ENCODE results near the gene WNT11. TPM values are rescaled to one million over a fixed set of nuclear protein-coding genes. Genes with fewer than 3 reads are reported as not detected.

The WNT11 gene
- total RNA-seq, 1 experiment from 2014 or later, result 0.40 TPM

DNA sequence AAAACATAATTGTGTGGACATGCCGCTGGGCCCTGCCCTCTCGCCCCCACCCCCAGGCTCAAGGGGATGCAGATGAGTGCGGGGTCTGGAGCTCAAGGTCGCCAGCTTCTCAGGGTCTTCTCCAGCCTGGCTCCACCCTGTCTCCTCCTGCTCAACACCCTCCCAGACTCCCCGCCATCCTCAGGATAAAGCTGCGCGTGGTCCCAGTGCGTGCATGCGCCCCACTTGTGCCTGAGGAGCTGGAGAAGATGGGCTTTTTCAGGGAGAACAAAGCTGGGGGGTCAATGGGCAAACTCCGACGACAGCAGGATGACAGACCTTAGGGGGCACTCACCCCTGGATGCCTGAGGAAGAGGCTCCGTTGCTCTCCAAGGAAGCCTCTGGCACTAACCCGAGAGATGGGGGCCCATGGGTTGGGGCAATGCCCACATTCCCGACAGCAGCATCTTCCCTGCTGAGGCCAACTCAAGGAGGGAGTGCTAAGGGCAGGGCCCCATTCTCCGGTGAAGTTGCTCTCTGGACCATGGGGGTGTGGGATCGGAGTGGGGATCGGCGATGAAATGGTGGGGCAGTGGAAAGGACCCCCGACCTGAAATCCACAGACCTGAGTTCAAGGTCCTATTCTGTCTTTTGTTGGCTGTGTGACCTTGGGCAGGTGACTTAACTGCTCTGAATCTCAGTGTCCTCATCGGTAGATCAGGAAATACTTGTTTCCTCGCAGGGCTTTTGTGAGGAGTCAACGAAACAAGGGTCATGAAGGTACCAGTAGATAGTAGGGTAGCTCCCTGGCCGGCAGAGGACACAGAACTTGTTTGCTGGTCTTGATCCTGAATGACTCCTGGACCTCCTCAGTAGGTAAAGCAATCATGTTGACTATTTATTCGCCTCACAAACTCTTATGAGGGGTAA, 47.7 kb downstream of the WNT11 start:
- POLR2A ChIA-PET (ENCODE audit: unreplicated experiment), result no interaction called here
- BruUV-seq (replicated peaks), result no TSS peak
- H4K20me1 ChIP-seq (ENCODE audit: low read length), result no peaks in the 10 kb centered on the region

DNA sequence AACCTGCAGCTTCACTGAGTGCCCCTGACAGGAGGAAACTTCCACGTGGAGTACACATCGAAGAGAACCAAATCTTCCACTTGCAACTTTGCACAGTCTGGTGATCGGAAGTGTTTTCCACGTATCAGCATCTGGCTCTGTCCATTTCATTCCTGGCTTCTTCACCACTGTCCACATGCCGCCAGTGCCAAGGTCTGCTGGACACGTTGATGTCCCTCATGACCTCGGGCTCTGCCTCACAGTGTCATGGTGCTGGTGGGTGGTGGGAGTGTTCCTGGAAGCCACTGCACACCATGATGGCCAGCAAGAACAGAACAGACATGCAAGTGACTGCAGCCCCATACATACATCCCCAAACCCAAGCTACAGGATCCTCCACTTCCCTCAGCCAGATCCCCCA, 48.4 kb downstream of the WNT11 start:
- Histone ChIP-seq H2AFZ (ENCODE audit: low read length) (no peak overlapping the region), H3K9me3 (ENCODE audit: low read length) (no peaks in the 10 kb centered on the region), H3K27ac (ENCODE audit: low read length) (no peak overlapping the region), H3K4me1 (ENCODE audit: insufficient read depth, low read length) (peaks cover 10% of the 10 kb centered on the region), H3K36me3 (ENCODE audit: low read depth, low read length) (no peaks in the 10 kb centered on the region), H4K20me1 (ENCODE audit: low read length) (no peaks in the 10 kb centered on the region), H3K9me2 (replicated peaks; ENCODE audit: low read length) (no peaks in the 10 kb centered on the region), H3K4me2 (ENCODE audit: low read length) (no peak overlapping the region), H3K4me3 (ENCODE audit: low read length) (no peak overlapping the region), H3K9ac (ENCODE audit: low read length) (no peak overlapping the region), H3K79me2 (ENCODE audit: low read length) (no peaks in the 10 kb centered on the region), H3F3A (ENCODE audit: low read length, unreplicated experiment) (no peaks in the 10 kb centered on the region), H3K27me3 (ENCODE audit: low read length) (no peaks in the 10 kb centered on the region)
- ATAC-seq (no peak), DNase-seq (no peak)
- BruUV-seq (replicated peaks), result no TSS peak
- TF ChIP-seq, protein P1, sequence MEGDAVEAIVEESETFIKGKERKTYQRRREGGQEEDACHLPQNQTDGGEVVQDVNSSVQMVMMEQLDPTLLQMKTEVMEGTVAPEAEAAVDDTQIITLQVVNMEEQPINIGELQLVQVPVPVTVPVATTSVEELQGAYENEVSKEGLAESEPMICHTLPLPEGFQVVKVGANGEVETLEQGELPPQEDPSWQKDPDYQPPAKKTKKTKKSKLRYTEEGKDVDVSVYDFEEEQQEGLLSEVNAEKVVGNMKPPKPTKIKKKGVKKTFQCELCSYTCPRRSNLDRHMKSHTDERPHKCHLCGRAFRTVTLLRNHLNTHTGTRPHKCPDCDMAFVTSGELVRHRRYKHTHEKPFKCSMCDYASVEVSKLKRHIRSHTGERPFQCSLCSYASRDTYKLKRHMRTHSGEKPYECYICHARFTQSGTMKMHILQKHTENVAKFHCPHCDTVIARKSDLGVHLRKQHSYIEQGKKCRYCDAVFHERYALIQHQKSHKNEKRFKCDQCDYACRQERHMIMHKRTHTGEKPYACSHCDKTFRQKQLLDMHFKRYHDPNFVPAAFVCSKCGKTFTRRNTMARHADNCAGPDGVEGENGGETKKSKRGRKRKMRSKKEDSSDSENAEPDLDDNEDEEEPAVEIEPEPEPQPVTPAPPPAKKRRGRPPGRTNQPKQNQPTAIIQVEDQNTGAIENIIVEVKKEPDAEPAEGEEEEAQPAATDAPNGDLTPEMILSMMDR (conservative IDR thresholded peaks at IDR 0.05; ENCODE audit: low read depth, low read length), result no peak
- TF ChIP-seq EZH2phosphoT487 (IDR thresholded peaks at IDR 0.05; ENCODE audit: borderline replicate concordance, low read length), result no peak
- TF ChIP-seq EZH2 (IDR thresholded peaks at IDR 0.05; ENCODE audit: low read length, unreplicated experiment), result no peak
- intact Hi-C loops (cut with micrococcal nuclease), result no loop called here
- POLR2A ChIA-PET (ENCODE audit: unreplicated experiment), result no interaction called here
- CTCF ChIA-PET, result no interaction called here

More for the DNA sequence above, 47.7 kb downstream of the WNT11 start:
- no peak overlapping the region for H3K4me2 ChIP-seq (ENCODE audit: low read length)
- no peaks in the 10 kb centered on the region for H3K36me3 ChIP-seq (ENCODE audit: low read depth, low read length)
- TF ChIP-seq, protein P1 (conservative IDR thresholded peaks at IDR 0.05; ENCODE audit: low read depth, low read length), result no peak
- TF ChIP-seq EZH2 (IDR thresholded peaks at IDR 0.05; ENCODE audit: low read length, unreplicated experiment), result no peak
- TF ChIP-seq EZH2phosphoT487 (IDR thresholded peaks at IDR 0.05; ENCODE audit: borderline replicate concordance, low read length), result no peak
- no peaks in the 10 kb centered on the region for H3K9me3 ChIP-seq (ENCODE audit: low read length)
- H3K79me2 ChIP-seq (ENCODE audit: low read length), result no peaks in the 10 kb centered on the region
- H3K9me2 ChIP-seq (replicated peaks; ENCODE audit: low read length), result no peaks in the 10 kb centered on the region
- no peak overlapping the region for H3K4me3 ChIP-seq (ENCODE audit: low read length)
- H2AFZ ChIP-seq (ENCODE audit: low read length), result no peak overlapping the region
- intact Hi-C loops (cut with micrococcal nuclease), result no loop called here
- ATAC-seq, result no peak
- H3K9ac ChIP-seq (ENCODE audit: low read length), result no peak overlapping the region
- CTCF ChIA-PET, result interaction anchor here (0.6 kb wide), 1 partner anchor 266 kb away, joined by 3 read pairs; no protein-coding TSS in a partner anchor
- no peak for DNase-seq
- peaks cover 2% of the 10 kb centered on the region; the same call in 1 of the 2 replicates for H3K4me1 ChIP-seq (ENCODE audit: insufficient read depth, low read length)
- no peak overlapping the region for H3K27ac ChIP-seq (ENCODE audit: low read length)
- no peaks in the 10 kb centered on the region for H3F3A ChIP-seq (ENCODE audit: low read length, unreplicated experiment)
- no peaks in the 10 kb centered on the region for H3K27me3 ChIP-seq (ENCODE audit: low read length)

DNA sequence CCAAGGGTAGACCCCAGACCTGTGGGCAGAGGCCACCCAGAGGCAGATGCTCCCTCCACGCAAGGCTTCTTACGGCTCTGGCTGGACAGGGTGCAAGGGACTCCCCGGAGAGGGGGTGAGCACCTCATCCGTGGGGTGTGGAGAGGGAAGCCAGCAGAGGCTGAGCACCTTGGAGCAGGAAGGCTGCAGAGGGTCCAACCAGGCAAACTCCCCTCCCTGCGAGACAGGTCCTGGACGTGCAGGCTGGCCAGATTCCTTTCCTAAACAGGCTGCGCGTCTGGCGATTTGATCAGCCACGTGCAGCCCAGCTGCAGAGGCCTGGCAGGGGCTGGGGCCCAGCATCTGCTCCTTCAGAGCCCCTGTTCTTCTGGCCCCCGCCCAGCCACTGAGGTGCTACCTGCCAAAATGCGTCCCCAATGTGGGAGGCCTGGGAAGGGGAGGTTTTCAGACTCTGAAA, 49.3 kb downstream of the WNT11 start:
- peaks cover 18% of the 10 kb centered on the region for H3K4me1 ChIP-seq (ENCODE audit: insufficient read depth, low read length)
- ChIA-PET POLR2A (ENCODE audit: unreplicated experiment) (no interaction called here), CTCF (no interaction called here)
- no peak overlapping the region for H2AFZ ChIP-seq (ENCODE audit: low read length)
- H3K27me3 ChIP-seq (ENCODE audit: low read length), result no peaks in the 10 kb centered on the region
- BruUV-seq (replicated peaks), result no TSS peak
- H3K9me3 ChIP-seq (ENCODE audit: low read length), result no peaks in the 10 kb centered on the region
- H4K20me1 ChIP-seq (ENCODE audit: low read length), result no peaks in the 10 kb centered on the region
- no peak for DNase-seq
- no peak overlapping the region for H3K4me2 ChIP-seq (ENCODE audit: low read length)
- H3F3A ChIP-seq (ENCODE audit: low read length, unreplicated experiment), result no peaks in the 10 kb centered on the region
- H3K4me3 ChIP-seq (ENCODE audit: low read length), result no peak overlapping the region
- H3K27ac ChIP-seq (ENCODE audit: low read length), result no peak overlapping the region
- no peaks in the 10 kb centered on the region for H3K9me2 ChIP-seq (replicated peaks; ENCODE audit: low read length)
- intact Hi-C loops (cut with micrococcal nuclease), result no loop called here
- TF ChIP-seq, protein P1 (conservative IDR thresholded peaks at IDR 0.05; ENCODE audit: low read depth, low read length), result no peak
- TF ChIP-seq EZH2 (IDR thresholded peaks at IDR 0.05; ENCODE audit: low read length, unreplicated experiment) (no peak), EZH2phosphoT487 (IDR thresholded peaks at IDR 0.05; ENCODE audit: borderline replicate concordance, low read length) (no peak)
- no peak overlapping the region for H3K9ac ChIP-seq (ENCODE audit: low read length)
- H3K36me3 ChIP-seq (ENCODE audit: low read depth, low read length), result no peaks in the 10 kb centered on the region
- H3K79me2 ChIP-seq (ENCODE audit: low read length), result no peaks in the 10 kb centered on the region
- ATAC-seq, result no peak
